ENCODE results near the gene GNPDA1.
"Not testable (repeated sequence)": the region's sequence is repeated elsewhere in the genome, so short reads cannot be mapped to it uniquely, and the experiment has no call there.

GNPDA1 gene

GRCh38 chr5:142048272-142048671, 35.4 kb upstream of the GNPDA1 start:
- no peak for ATAC-seq (ENCODE audit: insufficient read depth, low read depth)

GRCh38 chr5:142046191-142046590, 33.4 kb upstream of the GNPDA1 start:
- no peaks in the 10 kb centered on the region for H3K36me3 ChIP-seq (ENCODE audit: insufficient read depth, low read length)
- H3K27ac ChIP-seq (ENCODE audit: low read length): no peak overlapping the region
- no peak overlapping the region for H3K4me2 ChIP-seq (ENCODE audit: insufficient read depth, low read length)
- ATAC-seq (ENCODE audit: insufficient read depth, low read depth): no peak
- H2AFZ ChIP-seq (ENCODE audit: low read depth, low read length): no peak overlapping the region
- H3K9ac ChIP-seq (ENCODE audit: low read depth, low read length): no peak overlapping the region
- no peaks in the 10 kb centered on the region for H3K9me3 ChIP-seq (ENCODE audit: insufficient read depth, low read length, severe bottlenecking)
- DNase-seq: no peak
- H4K20me1 ChIP-seq (ENCODE audit: insufficient read depth, low read length): no peaks in the 10 kb centered on the region
- no peaks in the 10 kb centered on the region for H3K27me3 ChIP-seq (ENCODE audit: insufficient read depth, low read length, poor library complexity)
- H3K4me1 ChIP-seq (ENCODE audit: insufficient read depth, low read length): no peaks in the 10 kb centered on the region
- H3K4me3 ChIP-seq (ENCODE audit: low read depth in 1 of 2, low read length in 2 of 2): no peak overlapping the region
- H3K79me2 ChIP-seq (ENCODE audit: insufficient read depth, low read length): no peaks in the 10 kb centered on the region
- TF ChIP-seq CTCF (IDR thresholded peaks at IDR 0.05; ENCODE audit: borderline replicate concordance, extremely low read depth, low read length, poor library complexity, severe bottlenecking): no peak
- TF ChIP-seq EZH2 (IDR thresholded peaks at IDR 0.05; ENCODE audit: borderline replicate concordance, low read depth, low read length, severe bottlenecking): no peak

More at GRCh38 chr5:142048272-142048671, 35.4 kb upstream of the GNPDA1 start:
- Histone ChIP-seq H3K9me3 (ENCODE audit: insufficient read depth, low read length, severe bottlenecking) (no peaks in the 10 kb centered on the region), H4K20me1 (ENCODE audit: insufficient read depth, low read length) (no peaks in the 10 kb centered on the region), H3K4me3 (ENCODE audit: low read depth in 1 of 2, low read length in 2 of 2) (no peak overlapping the region), H3K27me3 (ENCODE audit: insufficient read depth, low read length, poor library complexity) (no peaks in the 10 kb centered on the region), H3K79me2 (ENCODE audit: insufficient read depth, low read length) (no peaks in the 10 kb centered on the region), H3K36me3 (ENCODE audit: insufficient read depth, low read length) (no peaks in the 10 kb centered on the region), H3K27ac (ENCODE audit: low read length) (no peak overlapping the region), H3K4me2 (ENCODE audit: insufficient read depth, low read length) (no peak overlapping the region), H3K4me1 (ENCODE audit: insufficient read depth, low read length) (no peaks in the 10 kb centered on the region), H2AFZ (ENCODE audit: low read depth, low read length) (peak overlapping the region; percentile 33; the same call in 1 of the 2 replicates), H3K9ac (ENCODE audit: low read depth, low read length) (no peak overlapping the region)
- TF ChIP-seq EZH2 (IDR thresholded peaks at IDR 0.05; ENCODE audit: borderline replicate concordance, low read depth, low read length, severe bottlenecking) (no peak), CTCF (IDR thresholded peaks at IDR 0.05; ENCODE audit: borderline replicate concordance, extremely low read depth, low read length, poor library complexity, severe bottlenecking) (no peak)
- no peak for DNase-seq

- H2AFZ ChIP-seq (ENCODE audit: low read depth, low read length); H3K79me2 ChIP-seq (ENCODE audit: insufficient read depth, low read length); H3K4me2 ChIP-seq (ENCODE audit: insufficient read depth, low read length); H3K27me3 ChIP-seq (ENCODE audit: insufficient read depth, low read length, poor library complexity); DNase-seq; ATAC-seq (ENCODE audit: insufficient read depth, low read depth); H3K9me3 ChIP-seq (ENCODE audit: insufficient read depth, low read length, severe bottlenecking); H3K27ac ChIP-seq (ENCODE audit: low read length); H3K4me3 ChIP-seq (ENCODE audit: low read depth in 1 of 2, low read length in 2 of 2); H4K20me1 ChIP-seq (ENCODE audit: insufficient read depth, low read length); H3K4me1 ChIP-seq (ENCODE audit: insufficient read depth, low read length); H3K9ac ChIP-seq (ENCODE audit: low read depth, low read length); H3K36me3 ChIP-seq (ENCODE audit: insufficient read depth, low read length): not testable (repeated sequence)
These were observed 28.1 kb upstream of the GNPDA1 start for GRCh38 chr5:142040881-142041280.

- H3K27me3 ChIP-seq (ENCODE audit: insufficient read depth, low read length, poor library complexity): no peaks in the 10 kb centered on the region
- no peak overlapping the region for H3K9ac ChIP-seq (ENCODE audit: low read depth, low read length)
- ATAC-seq (ENCODE audit: insufficient read depth, low read depth) (no peak), DNase-seq (no peak)
- H3K36me3 ChIP-seq (ENCODE audit: insufficient read depth, low read length): no peaks in the 10 kb centered on the region
- H3K4me1 ChIP-seq (ENCODE audit: insufficient read depth, low read length): no peaks in the 10 kb centered on the region
- TF ChIP-seq CTCF (IDR thresholded peaks at IDR 0.05; ENCODE audit: borderline replicate concordance, extremely low read depth, low read length, poor library complexity, severe bottlenecking): no peak
- TF ChIP-seq EZH2 (IDR thresholded peaks at IDR 0.05; ENCODE audit: borderline replicate concordance, low read depth, low read length, severe bottlenecking): no peak
- H3K27ac ChIP-seq (ENCODE audit: low read length): no peak overlapping the region
- H2AFZ ChIP-seq (ENCODE audit: low read depth, low read length): no peak overlapping the region
- no peaks in the 10 kb centered on the region for H3K79me2 ChIP-seq (ENCODE audit: insufficient read depth, low read length)
- no peak overlapping the region for H3K4me3 ChIP-seq (ENCODE audit: low read depth in 1 of 2, low read length in 2 of 2)
- no peak overlapping the region for H3K4me2 ChIP-seq (ENCODE audit: insufficient read depth, low read length)
- no peaks in the 10 kb centered on the region for H4K20me1 ChIP-seq (ENCODE audit: insufficient read depth, low read length)
- H3K9me3 ChIP-seq (ENCODE audit: insufficient read depth, low read length, severe bottlenecking): no peaks in the 10 kb centered on the region
These were observed 27.5 kb upstream of the GNPDA1 start for GRCh38 chr5:142040285-142040684.

Measured in DND-41 (cell line).